HS-5 (cell line): ENCODE data around the gene SUGCT.
A peak's percentile ranks its signal among the peaks of the same experiment; 100 is the strongest.

Experiments
- DNase-seq: peaks from one replicate; pipeline ENCODE4 v3.0.0-alpha.2; 2012; ENCODE audit warnings: low read depth

SUGCT gene

GRCh38 chr7:40777730-40778312 lies 643.0 kb downstream of the SUGCT start:
- DNase-seq = no peak

DNA sequence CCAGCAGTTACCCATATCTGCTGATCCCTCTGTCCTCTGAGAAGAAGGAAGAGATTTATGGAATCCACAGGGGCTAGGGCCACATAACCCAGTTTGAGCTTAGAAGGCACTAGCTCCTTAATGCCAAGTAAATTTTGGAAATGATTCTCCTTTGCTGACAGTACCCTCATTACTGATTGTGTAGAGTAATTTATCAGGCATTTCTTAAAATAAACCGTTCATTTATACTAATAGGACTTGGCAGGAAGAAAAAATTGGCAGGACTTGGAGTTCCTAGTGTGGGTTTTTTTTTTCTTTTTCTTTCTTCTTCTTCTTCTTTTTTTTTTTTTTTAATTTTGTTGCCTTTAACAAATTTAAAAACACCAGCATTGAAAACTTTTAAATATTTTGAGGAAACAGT lies 645.7 kb downstream of the SUGCT start:
- no peak for DNase-seq

- DNase-seq = no peak
Measured at GRCh38 chr7:40782836-40783235, 648.0 kb downstream of the SUGCT start.

DNA sequence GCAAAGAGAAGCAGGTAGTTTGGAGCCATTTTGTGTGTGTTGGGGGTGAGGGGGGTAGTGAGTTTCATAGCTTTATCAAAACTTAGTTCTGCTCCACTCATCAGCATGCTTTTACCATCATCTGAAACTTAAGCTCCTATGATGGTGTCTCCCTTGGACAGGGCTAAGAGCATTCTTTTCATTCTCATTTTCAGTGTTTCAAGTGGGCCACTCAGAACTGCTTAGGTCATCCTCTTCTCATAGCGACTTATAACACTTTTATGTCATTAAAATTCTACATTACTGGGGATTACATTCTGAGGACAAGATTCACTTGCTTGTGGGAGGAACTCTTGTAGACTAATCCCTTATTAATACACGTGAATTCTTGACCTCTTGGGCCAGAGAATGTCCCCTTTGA lies 649.4 kb downstream of the SUGCT start:
- no peak for DNase-seq

DNA sequence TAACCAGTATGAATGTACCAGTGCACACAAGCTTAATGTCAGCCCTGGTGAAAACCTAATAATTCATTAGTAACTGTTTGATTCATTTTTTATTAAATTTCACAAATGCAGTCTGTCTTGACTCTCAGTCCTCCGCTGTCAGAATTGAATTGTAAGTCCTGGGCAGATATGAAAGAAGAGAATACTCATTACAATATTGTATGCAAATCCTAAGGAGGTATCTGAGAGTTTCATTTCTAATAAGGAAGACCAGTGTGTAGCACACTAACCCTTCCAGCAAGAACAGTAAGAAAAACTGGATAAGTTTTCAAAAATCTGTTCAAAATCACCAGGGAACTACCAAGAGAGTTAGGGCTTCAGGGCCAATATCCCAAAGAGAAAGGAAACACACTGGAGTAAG lies 652.1 kb downstream of the SUGCT start:
- DNase-seq = no peak

DNA sequence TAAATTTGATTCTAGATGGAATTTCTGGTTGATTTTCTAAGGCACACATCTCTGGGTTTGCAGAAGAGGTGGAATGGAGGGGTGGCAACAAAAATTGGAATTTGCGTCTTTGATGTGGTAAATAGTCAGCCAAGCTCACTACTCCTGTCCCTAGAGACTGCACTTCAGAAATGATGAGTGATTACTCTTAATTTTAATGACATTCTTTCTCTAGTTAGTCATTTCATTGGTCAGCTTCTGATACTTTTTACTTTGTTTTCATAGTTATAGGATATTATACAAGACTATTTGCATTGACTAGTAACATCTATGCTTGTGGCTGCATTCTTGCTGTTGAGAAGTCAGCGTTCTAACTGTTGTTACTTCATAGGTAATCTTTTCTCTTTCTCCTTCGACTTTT lies 658.3 kb downstream of the SUGCT start:
- peak; percentile 70 for DNase-seq

GRCh38 chr7:40795607-40796006 lies 660.8 kb downstream of the SUGCT start:
- DNase-seq = no peak

- DNase-seq = no peak
Measured at GRCh38 chr7:40796723-40797122, 661.9 kb downstream of the SUGCT start.

GRCh38 chr7:40798613-40799012 lies 663.8 kb downstream of the SUGCT start:
- DNase-seq = no peak

DNA sequence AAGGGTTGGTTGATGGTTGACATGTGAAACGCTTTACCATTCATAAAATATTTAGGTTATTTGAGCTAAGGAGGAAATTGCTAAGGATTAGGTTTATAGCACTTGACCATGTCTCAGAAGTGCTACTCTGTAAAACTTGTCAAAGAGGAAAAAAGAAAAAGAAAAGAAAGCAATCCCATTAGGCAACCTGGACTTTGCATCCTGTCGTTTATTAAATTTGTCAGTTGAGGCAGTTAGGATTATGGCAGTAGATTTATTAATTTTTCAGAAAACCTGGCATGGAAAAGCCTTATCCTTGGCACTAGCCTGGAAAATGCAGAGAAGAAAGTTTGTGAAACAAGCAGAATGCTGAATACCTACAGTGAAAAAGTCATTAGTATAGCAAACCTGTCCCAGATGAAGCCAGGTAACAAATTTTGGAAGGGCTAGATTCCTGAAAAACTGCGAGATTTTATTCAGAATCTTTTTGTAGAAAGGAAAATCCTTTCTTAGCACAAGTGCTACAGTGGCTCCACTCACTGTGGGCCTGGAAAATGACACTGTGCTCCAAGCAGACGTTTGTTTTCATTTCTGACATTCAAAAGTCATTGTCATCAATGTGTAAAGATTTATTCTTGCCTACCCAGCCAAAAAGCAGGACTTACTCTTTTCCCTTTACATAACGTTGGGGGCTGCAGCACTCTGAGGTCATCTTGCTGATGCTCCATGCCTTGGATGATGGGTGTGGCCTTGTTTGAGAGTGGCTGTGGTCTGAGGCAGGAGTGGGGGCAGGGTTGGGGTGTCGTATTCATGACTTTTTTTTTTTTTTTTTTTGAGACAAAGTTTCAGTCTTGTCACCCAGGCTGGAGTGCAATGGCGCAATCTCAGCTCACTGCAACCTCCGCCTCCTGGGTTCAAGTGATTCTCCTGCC lies 664.9 kb downstream of the SUGCT start:
- DNase-seq = no peak

- DNase-seq = no peak
Measured at GRCh38 chr7:40800771-40801170, 666.0 kb downstream of the SUGCT start.

DNA sequence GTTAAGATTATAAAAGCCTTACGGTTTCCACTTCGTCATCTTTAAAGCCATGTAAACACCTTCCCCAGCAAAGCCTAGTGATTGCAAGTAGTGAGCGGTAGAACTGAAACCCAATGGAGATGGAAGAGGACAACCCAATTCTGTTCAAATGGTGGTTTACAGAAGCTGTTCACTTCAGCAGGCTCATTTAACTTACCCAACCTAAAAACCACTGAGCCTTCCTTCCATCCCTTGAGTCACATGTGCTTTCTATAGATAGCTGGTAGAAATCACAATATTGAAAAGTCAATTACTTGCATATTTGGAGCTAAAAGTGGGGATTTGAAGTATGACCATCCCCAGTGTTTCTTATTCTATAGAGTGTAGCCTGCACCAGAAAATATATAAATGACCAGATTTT lies 667.7 kb downstream of the SUGCT start:
- DNase-seq = no peak

DNA sequence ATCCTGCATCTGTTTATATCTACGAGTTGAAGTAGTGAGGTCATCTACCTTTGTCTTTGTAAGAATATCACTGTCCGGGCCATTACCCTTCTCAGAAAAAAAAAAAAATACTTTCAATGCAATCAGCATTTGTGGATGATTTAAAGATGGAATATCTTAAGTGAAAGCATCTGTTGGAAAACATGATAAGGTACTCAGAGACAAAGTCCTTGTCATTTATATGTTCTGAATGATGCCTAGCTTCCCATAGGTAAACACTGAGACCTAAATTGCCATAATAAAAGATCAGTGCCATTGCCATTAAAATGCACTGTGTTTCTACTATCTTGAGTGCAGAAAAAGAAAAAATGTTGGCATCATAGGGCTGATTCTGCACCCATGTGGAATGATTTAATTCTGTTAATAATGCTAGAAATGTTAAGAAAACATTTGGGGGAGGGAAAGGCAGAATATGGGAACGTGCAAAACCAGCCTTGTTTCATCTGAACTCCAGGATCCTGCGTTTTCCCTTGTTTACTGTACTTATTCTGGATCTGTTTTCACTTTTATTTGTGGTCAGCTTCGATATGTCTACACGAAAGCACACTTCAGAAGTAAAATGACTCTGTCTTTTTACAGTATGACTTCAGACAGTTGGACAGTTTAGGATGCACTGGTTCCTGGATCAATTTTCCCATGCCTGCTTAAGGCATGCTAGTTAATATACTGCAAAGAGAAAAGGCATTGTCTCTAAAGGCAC lies 669.8 kb downstream of the SUGCT start:
- DNase-seq = no peak

DNA sequence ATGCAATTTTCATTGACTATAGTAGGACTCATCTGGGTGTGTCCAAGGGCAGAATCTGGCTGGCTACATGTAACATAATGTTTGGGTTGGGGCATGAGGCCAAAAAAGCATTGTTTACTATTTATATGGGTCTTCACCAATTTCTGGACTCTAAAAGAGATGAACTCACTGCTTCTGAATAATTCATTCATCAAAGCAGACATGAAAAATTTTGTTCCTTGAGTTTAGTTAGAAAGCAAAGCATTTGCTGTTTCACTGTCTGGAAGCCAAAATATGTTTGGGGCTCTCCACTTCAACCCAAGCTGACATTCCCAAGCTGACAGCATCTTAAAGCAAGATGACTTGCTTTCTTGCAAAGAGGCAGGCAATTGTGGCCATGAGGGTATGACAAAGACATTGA lies 670.6 kb downstream of the SUGCT start:
- no peak for DNase-seq

GRCh38 chr7:40808378-40808942 lies 673.7 kb downstream of the SUGCT start:
- peak; percentile 100 for DNase-seq

GRCh38 chr7:40810274-40810673 lies 675.5 kb downstream of the SUGCT start:
- DNase-seq = no peak

DNA sequence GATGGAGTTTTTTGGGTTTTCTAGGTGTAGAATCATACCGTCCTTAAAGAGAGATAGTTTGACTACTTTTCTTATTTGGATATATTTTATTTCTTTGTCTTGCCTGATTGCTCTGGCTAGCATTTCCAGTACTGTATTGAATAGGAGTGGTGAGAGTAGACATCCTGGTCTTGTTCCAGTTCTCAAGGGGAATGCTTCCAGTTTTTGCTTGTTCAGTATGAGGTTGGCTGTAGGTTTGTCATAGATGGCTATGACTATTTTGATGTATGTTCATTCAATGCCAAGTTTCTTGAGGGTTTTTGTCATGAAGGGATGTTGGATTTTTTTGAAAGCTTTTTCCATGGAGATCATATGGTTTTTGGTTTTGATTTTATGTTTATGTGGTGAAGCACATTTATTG lies 676.9 kb downstream of the SUGCT start:
- DNase-seq = no peak

GRCh38 chr7:40815022-40815421 lies 680.2 kb downstream of the SUGCT start:
- no peak for DNase-seq

GRCh38 chr7:40815512-40815911 lies 680.7 kb downstream of the SUGCT start:
- peak; percentile 56 for DNase-seq

DNA sequence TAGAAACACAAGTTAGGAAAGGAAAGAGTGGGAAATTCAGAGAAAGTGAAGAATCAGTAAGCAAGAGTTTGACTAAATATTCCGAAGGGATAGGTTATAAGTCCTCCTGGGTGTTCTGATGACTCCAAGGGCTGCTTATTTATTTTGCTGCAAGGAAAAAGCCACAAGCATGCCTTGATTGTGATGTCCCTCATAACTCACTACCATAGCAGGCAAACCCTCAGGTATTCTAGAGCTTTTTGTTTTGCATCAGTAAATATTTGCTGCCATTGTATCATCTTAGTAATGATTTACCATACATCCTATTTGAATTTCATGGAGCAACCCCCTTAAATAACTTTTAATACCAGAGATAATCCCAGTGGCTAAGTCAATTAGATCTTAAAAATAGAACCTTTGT lies 688.1 kb downstream of the SUGCT start:
- no peak for DNase-seq

- DNase-seq = no peak
Measured at GRCh38 chr7:40824461-40824860, 689.7 kb downstream of the SUGCT start.

DNA sequence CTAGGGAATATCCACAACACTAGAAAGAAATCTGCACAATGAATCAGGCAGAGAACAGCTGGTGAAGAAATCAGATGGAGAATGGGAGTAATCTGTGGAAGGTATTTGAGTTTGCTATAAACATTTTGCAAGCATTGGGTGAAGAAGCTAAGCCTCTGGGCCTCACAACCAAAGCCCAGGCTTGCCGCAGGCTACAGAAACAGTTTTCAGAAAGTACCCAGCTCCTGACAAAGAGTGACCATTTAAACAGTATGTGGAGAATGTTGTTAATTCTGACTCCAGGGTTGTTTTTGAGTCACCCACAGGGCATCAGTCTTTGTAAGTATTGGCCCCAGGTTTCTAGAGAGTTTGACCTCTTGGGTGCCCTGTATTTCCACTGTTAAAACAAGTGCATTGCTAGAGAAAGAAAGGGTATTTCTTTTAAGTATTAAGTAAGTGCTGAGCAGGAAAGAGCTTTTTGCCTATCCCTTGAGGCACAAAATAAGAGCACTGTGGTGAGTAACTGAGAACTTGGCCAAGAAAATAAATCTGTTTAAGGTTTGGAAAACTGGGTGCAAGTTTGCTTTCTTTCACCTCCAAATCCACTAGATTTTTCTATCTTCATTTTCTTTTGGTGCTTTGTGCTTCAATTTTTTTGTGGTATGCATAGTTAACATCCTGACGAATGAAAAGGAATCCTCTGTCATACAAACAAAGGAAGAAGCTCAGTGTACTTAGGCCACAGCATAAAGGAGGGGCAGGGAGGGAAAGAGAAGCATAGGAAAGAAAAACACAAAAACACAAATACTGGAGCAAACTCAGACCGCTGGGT lies 691.8 kb downstream of the SUGCT start:
- no peak for DNase-seq
